Measurements from ENCODE around the gene TRIM13.

The TRIM13 gene

DNA sequence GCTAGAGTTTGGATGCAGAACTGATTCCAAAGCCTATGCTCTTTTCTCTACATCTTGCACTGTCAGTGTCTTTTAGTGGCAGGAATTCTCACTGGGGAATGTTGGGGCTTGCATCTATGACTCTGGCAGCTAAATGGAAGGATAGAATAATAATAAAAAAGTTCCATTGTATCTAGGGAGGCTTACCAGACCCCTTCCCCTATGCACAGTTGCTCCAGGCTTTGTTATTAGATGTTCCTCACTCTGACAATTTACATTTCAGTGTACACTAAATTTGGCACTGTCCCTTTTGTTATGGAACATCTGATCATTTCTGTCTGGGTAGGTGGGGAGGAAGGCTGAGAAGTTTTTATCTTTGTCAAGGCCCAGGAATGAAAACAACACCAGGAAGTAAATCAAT, 3.7 kb upstream of the TRIM13 start:
- no peak for DNase-seq
- intact Hi-C loops (cut with DNase I) = loop anchor here (10.0 kb wide), 1 partner anchor 532 kb away; no protein-coding TSS in a partner anchor

DNA sequence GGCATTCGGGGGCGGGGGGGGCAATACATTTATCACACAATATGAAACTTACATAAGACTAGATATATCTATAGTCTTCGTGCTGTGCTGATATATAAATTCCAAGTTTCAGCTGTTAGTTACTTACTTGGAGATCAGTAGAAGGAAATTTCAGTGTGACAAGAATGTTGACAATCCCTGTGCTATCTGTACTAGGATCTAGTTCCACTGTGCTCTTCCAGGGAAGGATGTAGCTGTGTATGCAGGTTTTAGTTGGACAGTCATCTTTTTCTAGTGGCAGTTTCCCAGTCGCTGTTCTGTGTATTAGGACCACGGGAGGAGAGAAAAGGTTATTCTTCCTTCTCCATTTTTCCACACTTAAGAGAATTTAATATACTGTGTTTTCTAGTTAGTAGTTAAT, 3.2 kb upstream of the TRIM13 start:
- no peak for DNase-seq
- intact Hi-C loops (cut with DNase I) = loop anchor here (10.0 kb wide), 1 partner anchor 531 kb away; no protein-coding TSS in a partner anchor

DNA sequence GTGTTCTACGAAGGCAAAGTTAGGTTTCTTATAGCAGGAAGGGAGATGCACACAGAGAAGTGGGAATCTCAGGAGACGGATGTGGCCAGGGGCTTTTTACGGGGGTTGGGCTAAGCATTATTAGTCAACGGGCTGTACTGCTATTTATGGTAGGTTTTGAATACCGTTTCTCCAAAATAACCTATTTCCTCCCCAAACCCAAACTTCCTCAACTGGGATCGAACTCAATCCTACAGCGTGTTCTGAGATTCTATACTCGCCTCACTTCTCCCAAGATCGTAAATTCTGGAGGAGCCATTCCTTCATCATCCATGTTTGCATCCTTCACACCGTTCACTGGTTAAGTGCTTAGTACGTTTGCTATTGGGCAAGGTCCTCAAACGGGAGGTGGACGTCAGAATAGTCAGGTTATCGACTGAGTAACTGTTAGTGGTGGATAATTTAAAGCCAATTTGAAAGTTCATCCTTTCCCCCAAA, 1.2 kb upstream of the TRIM13 start:
- DNase-seq = peak in 1 of 42 donors; percentile 6

DNA sequence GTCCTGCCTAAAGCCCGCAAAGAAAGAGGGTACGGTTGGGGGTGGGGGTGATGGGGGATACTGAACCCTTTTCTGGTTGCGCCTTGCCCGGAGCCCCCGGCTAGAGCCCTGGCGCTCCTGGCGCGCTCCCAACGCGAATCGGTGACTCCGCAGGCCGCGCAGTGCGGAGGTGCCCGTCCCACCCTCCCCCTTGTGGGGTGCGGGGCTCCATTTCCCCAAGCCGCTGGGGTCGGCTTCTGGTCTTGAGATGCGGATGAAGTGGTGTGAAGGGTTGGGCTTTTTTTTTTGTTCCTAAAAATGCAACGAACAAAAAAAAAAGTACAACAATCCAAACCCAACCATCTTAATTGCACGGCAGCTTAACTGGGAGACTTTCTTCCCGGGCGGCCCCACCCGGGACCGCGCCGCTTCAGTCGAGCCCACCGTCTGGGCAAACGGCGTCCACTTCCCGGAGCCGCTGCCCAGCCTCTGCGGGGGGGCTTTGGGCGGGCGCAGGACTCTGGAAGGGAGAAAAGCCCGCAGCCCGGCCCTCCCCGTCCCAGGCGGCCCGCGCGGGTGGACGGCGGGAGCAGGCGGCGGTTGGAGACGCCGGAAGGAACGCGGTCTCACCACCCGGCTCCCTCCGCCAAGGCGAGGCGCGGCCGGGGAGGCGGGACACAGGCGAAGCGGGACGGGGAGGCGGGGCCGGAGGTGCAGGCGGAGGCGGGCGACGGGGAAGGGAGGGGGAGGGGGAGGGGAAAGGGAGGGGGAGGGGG, 504 bp upstream of the TRIM13 start:
- intact Hi-C loops (cut with DNase I) = loop anchor here (2.0 to 10.0 kb wide), 2 partner anchors 84 to 528 kb away; no protein-coding TSS in a partner anchor
- peak; percentile 68 to 97 (median 92) for DNase-seq

More for the DNA sequence above, 1.2 kb upstream of the TRIM13 start:
- intact Hi-C loops (cut with DNase I) = loop anchor here (2.0 to 10.0 kb wide), 2 partner anchors 85 to 529 kb away; no protein-coding TSS in a partner anchor

DNA sequence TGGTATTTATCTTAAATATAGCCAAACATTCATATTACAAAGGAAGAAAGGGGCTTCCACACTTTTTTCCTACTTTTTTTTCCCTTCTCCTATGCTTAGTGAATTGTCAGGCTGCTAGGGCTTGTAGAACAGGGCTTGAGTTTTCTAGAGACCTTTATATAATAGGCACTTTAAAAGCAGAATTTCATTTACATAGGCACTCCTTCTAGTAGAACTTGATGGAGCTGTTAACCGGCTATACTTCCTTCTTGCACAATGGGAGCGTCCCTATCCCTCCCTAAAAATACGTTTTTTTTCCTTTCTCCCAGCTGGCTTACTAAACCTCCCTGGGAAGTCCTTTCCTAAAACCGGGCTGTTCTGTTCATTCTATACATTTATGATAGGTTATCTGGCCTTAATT, 1.1 kb downstream of the TRIM13 start:
- intact Hi-C loops (cut with DNase I) = loop anchor here (1.0 to 10.0 kb wide), 3 partner anchors 83 to 527 kb away; no protein-coding TSS in a partner anchor
- DNase-seq = no peak

DNA sequence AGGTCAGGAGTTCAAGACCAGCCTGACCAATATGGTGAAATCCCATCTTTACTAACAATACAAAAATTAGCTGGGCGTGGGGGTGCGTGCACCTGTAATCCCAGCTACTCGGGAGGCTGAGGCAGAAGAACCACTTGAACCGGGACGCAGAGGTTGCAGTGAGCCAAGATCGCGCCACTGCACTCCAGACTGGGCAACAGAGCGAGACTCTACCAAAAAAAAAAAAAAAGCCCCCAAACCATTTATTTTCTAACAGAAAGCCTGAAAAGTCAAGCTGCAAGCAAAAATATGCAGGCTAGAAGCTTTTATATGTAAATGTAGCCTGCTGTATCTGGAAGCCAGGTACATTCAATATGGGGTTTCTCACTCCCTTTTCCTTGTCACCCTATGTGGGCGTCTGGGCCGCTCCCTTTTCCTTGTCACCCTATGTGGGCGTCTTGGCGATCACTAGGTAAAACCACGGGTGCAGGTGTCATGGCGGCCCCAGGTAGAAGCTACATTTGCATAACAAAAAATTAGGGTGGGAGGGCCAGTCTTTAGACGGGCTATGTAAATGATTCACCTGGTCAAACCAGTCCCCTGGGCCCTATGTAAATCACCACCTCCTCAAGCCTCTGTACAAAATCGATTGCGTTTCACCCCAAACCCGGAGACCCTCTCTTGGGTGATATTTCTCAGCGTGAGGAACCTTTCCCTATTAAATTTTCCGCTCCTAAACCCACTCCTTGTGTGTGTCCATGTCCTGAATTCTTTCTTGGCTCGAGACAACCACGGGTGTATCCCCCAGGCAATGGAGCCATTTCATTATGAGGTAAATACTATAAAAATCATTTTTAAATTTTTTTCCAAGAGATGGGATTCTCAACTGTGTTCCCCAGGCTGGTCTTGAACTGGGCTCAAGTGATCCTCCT, 2.1 kb downstream of the TRIM13 start:
- intact Hi-C loops (cut with DNase I) = loop anchor here (10.0 kb wide), 1 partner anchor 526 kb away; no protein-coding TSS in a partner anchor
- DNase-seq = no peak

DNA sequence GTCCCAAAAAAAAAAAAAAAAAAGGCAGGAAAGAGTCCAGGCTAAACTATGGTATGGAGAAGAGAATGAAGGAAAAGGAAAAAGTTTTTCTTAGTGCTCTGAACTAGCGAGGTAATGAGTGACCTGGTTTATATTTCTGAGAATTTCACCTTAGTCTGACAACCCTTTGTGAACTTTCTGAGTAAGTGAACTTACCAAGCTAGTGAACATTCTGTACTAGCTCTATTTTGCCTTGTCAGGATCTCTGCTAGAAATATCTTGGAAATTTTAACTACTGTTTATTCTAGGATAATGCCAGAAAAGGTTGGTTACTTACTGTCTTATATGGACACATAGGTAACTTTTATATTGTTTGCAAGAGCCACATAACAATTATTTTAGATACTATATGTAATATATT, 4.4 kb downstream of the TRIM13 start:
- DNase-seq = no peak
- intact Hi-C loops (cut with DNase I) = no loop called here

DNA sequence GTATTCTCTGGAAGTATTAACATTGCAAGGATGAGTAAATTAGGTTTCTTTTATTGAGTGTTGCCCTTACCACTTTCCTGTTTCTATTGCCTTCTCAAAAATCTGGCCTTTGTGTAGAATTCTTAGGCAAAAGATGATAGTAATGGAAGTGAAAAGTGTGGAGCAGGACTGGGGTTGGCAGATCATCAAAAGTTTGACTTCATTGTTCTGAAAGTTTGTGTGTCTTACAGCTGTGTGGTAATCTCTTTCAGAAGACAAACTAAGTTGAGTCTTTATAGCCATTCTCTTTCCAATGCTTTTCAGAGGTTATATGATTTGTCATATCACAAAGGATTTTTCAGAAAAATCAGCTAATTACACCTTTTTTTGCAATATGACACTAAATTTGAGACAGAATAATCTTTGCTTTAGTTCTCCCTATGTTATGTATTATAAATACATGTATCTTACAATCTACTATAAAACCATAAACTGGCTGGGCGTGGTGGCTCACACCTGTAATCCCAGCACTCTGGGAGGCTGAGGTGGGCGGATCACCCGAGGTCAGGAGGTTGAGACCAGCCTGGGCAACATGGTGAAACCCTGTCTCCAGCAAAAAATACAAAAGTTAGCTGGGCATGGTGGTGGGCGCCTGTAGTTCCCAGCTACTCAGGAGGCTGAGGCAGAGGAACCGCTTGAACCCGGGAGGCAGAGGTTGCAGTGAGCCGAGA, 9.7 kb downstream of the TRIM13 start:
- intact Hi-C loops (cut with DNase I) = no loop called here

DNA sequence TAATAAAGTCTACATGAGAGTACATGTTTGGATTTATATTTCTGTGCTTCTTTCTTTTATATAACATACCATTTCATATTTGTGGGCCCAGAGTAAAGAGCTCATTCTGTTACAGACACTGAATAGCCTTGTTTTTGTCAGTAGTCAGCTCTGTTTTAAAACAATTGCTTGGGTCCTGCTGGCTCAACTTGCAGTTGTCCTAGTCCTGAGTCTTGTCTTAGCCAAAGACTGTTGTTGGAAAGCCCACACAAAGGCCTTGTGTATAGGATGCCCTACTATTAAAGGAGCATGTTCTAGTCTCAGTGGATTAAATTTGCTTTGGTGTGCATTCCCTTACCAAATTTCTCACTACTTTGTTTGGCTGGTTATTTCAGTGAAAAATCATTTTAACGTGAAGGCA, 14.6 kb downstream of the TRIM13 start:
- peak in 24 of 42 donors; percentile 21 to 75 (median 44) for DNase-seq
- intact Hi-C loops (cut with DNase I) = no loop called here

More for the DNA sequence above, 9.7 kb downstream of the TRIM13 start:
- no peak for DNase-seq

DNA sequence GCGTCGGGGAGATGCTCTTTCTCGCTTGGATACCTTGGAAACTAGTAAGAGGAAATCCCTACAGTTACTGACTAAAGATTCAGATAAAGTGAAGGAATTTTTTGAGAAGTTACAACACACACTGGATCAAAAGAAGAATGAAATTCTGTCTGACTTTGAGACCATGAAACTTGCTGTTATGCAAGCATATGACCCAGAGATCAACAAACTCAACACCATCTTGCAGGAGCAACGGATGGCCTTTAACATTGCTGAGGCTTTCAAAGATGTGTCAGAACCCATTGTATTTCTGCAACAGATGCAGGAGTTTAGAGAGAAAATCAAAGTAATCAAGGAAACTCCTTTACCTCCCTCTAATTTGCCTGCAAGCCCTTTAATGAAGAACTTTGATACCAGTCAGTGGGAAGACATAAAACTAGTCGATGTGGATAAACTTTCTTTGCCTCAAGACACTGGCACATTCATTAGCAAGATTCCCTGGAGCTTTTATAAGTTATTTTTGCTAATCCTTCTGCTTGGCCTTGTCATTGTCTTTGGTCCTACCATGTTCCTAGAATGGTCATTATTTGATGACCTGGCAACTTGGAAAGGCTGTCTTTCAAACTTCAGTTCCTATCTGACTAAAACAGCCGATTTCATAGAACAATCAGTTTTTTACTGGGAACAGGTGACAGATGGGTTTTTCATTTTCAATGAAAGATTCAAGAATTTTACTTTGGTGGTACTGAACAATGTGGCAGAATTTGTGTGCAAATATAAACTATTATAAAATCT, 15.7 kb downstream of the TRIM13 start:
- no peak for DNase-seq
- intact Hi-C loops (cut with DNase I) = no loop called here

DNA sequence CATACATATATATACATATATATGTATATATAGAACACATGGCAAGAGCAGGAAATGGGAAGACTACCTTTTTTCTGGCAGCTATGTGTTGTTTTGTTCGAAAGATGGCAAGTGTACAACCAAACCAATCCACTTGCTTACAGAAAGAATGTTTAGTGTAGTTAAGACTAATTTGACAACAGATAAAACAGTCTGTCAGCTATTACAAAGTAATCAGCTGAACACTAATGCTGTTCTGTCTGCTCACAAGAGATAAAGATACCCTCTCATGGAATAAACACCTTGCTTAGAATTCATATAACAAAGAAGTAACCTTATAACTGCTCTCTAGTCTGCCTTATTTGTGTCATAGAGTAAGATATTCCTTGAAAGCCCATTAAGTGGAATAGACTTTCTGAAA, 17.5 kb downstream of the TRIM13 start:
- DNase-seq = no peak
- intact Hi-C loops (cut with DNase I) = no loop called here

DNA sequence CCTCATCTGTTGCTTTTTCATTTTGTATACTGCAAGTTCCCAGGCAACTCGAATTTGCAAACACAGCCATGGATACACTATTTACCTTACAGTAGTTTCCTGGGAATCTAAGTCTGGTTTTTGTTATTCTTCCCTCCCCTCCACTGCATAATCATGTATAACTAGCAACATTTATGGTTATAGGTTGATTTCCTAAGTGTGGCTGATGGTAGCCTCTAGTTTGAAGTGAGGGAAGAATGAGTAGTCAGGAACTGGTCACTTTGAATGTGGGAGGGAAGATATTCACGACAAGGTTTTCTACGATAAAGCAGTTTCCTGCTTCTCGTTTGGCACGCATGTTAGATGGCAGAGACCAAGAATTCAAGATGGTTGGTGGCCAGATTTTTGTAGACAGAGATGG, 18.4 kb downstream of the TRIM13 start, which contains the start of gene KCNRG:
TSS of gene KCNRG (plus strand) at position 187 of the 400 bp plus-strand sequence. CDS start at position 237, 50 bp downstream.
- DNase-seq = no peak
- intact Hi-C loops (cut with DNase I) = no loop called here

DNA sequence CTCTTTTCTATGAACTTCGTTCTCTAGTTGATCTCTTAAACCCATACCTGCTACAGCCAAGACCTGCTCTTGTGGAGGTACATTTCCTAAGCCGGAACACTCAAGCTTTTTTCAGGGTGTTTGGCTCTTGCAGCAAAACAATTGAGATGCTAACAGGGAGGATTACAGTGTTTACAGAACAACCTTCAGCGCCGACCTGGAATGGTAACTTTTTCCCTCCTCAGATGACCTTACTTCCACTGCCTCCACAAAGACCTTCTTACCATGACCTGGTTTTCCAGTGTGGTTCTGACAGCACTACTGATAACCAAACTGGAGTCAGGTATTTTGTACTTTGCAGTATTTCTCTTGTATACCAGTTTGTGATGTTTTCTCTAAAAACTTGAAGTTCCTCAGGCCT, 18.9 kb downstream of the TRIM13 start:
- intact Hi-C loops (cut with DNase I) = no loop called here
- no peak for DNase-seq

DNA sequence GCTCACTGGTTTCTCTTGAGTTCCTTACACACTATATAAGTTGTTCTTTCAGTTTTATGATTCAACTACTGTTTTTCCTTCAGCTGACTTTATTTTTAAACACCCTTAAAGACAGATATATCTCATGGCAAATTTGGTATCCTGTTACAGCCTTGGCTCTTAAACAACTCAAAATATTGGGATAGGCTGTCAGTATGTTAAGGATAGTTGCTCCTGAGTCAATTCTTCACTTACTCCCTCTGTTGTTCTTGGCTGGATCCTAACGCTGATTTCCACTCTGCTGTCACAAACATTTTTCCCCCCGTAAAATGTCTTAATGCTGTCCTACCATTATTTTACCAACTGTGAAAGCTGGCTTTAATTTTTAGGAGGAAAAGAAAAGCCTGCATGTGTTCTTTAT, 19.6 kb downstream of the TRIM13 start:
- intact Hi-C loops (cut with DNase I) = no loop called here
- DNase-seq = no peak

DNA sequence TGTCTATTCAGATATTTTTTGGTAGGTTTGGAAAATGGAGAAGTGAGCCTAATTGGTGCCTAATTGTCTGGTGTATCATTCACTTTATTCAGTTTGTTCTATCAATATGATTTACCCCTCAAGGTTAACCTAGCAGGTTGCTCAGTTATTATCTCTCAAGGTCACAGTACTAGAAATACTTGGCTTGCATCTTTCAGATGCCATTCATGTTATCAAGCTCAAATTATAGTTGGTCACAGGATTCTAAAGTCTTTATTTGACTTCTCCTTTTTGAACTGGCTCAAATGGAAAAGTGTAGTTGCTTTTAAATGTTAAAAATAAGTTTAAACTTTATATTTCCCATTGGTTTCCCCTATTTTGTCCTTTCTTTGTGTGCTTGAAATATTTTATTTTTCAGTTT, 21.0 kb downstream of the TRIM13 start:
- DNase-seq = no peak
- intact Hi-C loops (cut with DNase I) = no loop called here

DNA sequence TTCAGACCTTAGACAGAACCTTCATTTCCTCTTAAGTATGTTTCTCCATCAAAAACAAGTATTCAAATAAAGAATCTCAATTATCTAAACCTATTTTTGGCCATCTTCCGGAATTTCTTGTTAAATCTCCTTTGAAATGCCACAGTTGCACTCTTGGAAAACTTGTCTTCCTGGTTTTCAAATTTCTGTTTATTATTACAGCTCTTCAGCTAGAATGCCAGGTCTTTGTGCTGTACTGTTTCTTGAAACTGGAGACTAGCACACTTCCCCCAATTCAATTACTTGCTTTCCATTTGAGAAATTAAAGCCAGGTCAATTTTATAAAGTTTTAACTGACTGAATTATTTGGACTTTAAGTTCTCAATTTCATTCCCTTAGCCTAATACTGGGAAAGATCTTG, 28.6 kb downstream of the TRIM13 start:
- intact Hi-C loops (cut with DNase I) = no loop called here
- DNase-seq = no peak

DNA sequence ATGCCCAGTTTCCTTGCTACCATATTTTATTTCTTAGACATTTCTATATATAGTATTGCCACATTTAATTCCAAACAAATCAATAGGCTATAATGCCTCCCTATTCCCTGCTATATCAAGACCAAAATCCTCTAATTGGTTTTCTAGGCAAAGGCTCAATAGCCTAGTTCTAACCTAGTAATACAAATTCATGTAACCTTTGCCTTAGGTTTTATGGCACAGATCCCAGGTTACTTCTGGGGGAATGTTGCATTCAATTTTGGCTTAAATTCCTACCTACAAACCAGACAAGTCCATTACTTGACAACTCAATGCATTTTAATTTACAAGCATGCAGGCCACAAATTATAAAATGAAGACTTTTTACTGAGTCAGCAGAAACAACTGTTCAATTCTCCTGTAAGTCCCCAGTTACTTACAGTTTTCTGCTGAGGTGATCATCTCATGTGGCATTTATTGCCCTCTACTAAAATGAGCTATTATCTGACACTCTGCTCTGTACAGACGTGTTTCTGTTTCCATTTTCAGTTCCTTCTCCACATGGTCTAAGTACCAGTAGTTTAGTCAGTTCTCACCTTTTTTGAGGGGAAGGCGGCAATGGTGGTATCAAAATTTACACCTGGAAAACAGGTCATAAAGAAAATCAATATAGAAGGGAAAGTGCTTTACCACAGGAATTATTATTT, 30.1 kb downstream of the TRIM13 start:
- no peak for DNase-seq
- intact Hi-C loops (cut with DNase I) = no loop called here

DNA sequence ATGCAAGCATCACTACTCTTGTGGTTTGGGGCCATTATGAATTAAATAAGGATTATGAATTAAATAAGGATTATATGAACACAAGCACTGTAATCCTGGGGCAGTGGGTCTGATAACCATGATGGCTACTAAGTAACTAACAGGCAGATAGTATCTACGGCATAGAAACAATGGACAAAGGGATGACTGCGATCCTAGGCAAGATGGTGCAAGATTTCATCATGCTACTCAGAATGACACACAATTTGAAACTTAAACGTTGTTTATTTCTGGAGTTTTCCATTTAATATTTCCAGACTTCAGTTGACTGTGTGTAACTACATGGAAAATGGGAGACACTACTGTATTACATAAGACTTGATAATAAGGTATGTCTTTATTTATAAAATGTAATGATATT, 33.5 kb downstream of the TRIM13 start:
- DNase-seq = no peak
- intact Hi-C loops (cut with DNase I) = no loop called here

All from head of caudate nucleus (tissue), 42 donors.